ENCODE measurements around the gene RBM10. TPM values are rescaled to one million over a fixed set of nuclear protein-coding genes. Genes with fewer than 3 reads are reported as not detected.
"Not testable (repeated sequence)": the region's sequence is repeated elsewhere in the genome, so short reads cannot be mapped to it uniquely, and the experiment has no call there.

Gene RBM10
- polyA plus RNA-seq (2012; ENCODE audit: low read depth, missing spikeins): 30.0 TPM

GRCh38 chrX:47144626-47145394 lies at the start of gene RBM10, which contains the start of gene NDUFB11:
Gene RBM10, plus strand, starts transcription at chrX:47145221. Its CDS starts 2,261 bp downstream, at chrX:47147482.
Gene NDUFB11, minus strand, starts transcription at chrX:47144702. Its CDS starts 23 bp downstream, at chrX:47144679.
- peak; percentile 73 for DNase-seq (ENCODE audit: insufficient read length, low spot score)
- FAIRE-seq: peak; percentile 98
- TF ChIP-seq POU2F2 (IDR thresholded peaks at IDR 0.05; ENCODE audit: low read depth, low read length) (0 out of 2 replicates have a peak, but pooled peaks have one; percentile 30), PAX5 (IDR thresholded peaks at IDR 0.05; ENCODE audit: insufficient read depth, low read length, severe bottlenecking) (no peak), POLR2A (IDR thresholded peaks at IDR 0.05; ENCODE audit: low read depth, low read length) (peak; percentile 80), TAF1 (IDR thresholded peaks at IDR 0.05; ENCODE audit: low read depth, low read length) (peak; percentile 78), SPI1 (IDR thresholded peaks at IDR 0.05; ENCODE audit: low read depth, low read length) (no peak), POLR2AphosphoS5 (IDR thresholded peaks at IDR 0.05; ENCODE audit: low read depth, low read length) (peak; percentile 62)

DNA sequence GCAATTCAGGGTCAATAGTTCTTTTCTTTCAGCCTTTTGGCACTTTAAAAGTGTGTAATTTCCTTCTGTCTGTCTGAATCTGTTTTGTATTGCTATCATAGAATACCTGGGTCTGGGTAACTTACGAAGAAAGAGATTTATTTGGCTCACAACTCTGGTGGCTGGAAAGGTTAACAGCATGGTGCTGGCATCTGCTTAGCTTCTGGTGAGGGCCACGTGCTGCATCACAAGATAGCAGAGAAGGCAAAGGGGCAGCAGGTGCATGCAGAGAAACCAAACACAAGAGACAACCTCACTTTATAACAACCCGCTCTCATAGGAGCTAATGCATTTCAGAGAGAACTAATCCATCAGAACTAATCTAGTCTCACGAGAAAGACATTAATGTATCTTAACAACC lies 48.0 kb upstream of the RBM10 start:
- TF ChIP-seq SPI1 (IDR thresholded peaks at IDR 0.05; ENCODE audit: low read depth, low read length): no peak
- no peak for FAIRE-seq
- no peak for DNase-seq (ENCODE audit: insufficient read length, low spot score)

- TF ChIP-seq POU2F2 (IDR thresholded peaks at IDR 0.05; ENCODE audit: low read depth, low read length) (no peak), POLR2AphosphoS5 (IDR thresholded peaks at IDR 0.05; ENCODE audit: low read depth, low read length) (no peak), POLR2A (IDR thresholded peaks at IDR 0.05; ENCODE audit: low read depth, low read length) (no peak), SPI1 (IDR thresholded peaks at IDR 0.05; ENCODE audit: low read depth, low read length) (no peak), PAX5 (IDR thresholded peaks at IDR 0.05; ENCODE audit: insufficient read depth, low read length, severe bottlenecking) (no peak), TAF1 (IDR thresholded peaks at IDR 0.05; ENCODE audit: low read depth, low read length) (no peak)
- DNase-seq (ENCODE audit: insufficient read length, low spot score): no peak
- FAIRE-seq: no peak
Observed at GRCh38 chrX:47098338-47099094, 46.5 kb upstream of the RBM10 start.

- no peak for FAIRE-seq
- no peak for DNase-seq (ENCODE audit: insufficient read length, low spot score)
- TF ChIP-seq POU2F2 (IDR thresholded peaks at IDR 0.05; ENCODE audit: low read depth, low read length): no peak
- no peak for TF ChIP-seq PAX5 (IDR thresholded peaks at IDR 0.05; ENCODE audit: insufficient read depth, low read length, severe bottlenecking)
- TF ChIP-seq TAF1 (IDR thresholded peaks at IDR 0.05; ENCODE audit: low read depth, low read length): no peak
- TF ChIP-seq POLR2A (IDR thresholded peaks at IDR 0.05; ENCODE audit: low read depth, low read length): no peak
- no peak for TF ChIP-seq POLR2AphosphoS5 (IDR thresholded peaks at IDR 0.05; ENCODE audit: low read depth, low read length)
- TF ChIP-seq SPI1 (IDR thresholded peaks at IDR 0.05; ENCODE audit: low read depth, low read length): no peak
Observed at GRCh38 chrX:47101206-47101605, 43.8 kb upstream of the RBM10 start.

- FAIRE-seq; DNase-seq (ENCODE audit: insufficient read length, low spot score): not testable (repeated sequence)
Observed at GRCh38 chrX:47110936-47111615, 33.9 kb upstream of the RBM10 start.

DNA sequence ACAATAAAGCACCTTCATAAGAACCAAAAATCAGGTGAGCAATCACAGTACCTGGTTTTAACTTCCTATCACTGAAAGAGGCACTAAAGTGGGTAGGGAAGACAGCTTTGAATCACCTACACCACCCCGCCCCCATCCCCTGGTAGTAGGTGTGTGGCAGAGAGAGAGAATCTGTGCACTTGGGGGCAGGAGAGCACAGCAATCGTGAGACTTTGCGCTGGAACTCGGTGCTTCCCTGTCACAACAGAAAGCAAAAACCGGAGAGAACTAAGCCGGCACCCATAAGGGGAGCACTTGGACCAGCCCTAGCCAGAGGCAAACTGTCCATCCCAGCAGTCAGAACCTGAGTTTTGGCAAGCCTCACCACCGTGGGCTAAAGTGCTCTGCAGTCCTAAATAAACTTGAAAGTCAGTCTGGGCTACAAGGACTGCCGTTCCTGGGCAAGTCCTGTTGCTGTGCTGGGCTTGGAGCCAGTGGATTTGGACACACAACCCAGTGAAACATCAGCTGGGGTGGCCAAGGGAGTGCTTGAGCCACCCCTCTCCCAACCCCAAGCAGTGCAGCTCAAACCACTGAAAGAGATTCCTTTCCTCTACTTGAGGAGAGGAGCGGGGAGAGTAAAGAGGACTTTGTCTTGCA lies 32.6 kb upstream of the RBM10 start:
- DNase-seq (ENCODE audit: insufficient read length, low spot score): no peak
- FAIRE-seq: no peak
- TF ChIP-seq PAX5 (IDR thresholded peaks at IDR 0.05; ENCODE audit: insufficient read depth, low read length, severe bottlenecking) (no peak), POLR2AphosphoS5 (IDR thresholded peaks at IDR 0.05; ENCODE audit: low read depth, low read length) (no peak), SPI1 (IDR thresholded peaks at IDR 0.05; ENCODE audit: low read depth, low read length) (no peak), POLR2A (IDR thresholded peaks at IDR 0.05; ENCODE audit: low read depth, low read length) (no peak), POU2F2 (IDR thresholded peaks at IDR 0.05; ENCODE audit: low read depth, low read length) (no peak), TAF1 (IDR thresholded peaks at IDR 0.05; ENCODE audit: low read depth, low read length) (no peak)

DNA sequence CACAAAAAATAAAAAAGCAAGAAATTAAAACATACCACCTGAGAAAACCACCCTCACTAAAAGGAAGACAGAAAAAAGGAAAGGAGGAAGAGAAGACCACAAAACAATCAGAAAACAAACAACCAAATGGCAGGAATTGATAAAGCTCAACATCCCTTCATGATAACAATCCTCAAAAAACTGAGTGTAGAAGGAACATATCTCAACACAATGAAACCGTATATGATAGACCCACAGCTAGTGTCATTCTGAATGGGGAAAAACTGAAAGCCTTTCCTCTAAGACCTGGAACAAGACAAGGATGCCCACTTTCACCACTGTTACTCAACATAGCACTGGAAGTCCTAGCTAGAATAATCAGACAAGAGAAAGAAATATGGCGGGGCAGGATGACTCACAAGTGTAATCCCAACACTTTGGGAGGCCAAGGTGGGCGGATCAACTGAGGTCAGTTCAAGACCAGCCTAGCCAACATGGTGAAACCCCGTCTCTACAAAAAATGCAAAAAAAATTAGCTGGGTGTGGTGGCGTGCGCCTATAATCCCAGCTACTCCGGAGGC lies 28.4 kb upstream of the RBM10 start:
- not testable (repeated sequence) for FAIRE-seq; DNase-seq (ENCODE audit: insufficient read length, low spot score)

DNA sequence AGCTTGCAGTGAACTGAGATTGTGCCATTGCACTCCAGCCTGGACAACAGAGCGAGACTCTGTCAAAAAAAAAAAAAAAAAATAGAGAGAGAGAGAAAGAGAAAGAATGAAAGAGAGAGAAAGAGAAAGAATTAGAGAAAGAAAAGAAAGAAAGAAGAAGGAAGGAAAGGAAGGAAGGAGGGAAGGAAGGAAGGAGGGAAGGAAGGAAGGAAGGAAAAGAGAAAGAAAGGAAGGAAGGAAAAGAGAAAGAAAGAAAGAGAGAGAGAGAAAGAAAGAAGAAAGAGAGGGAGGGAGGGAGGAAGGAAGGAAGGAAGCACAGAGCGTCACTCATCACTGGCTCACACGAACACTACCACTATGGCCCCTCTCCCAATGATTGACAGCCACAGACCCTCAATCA lies 20.6 kb upstream of the RBM10 start:
- FAIRE-seq; DNase-seq (ENCODE audit: insufficient read length, low spot score): not testable (repeated sequence)

DNA sequence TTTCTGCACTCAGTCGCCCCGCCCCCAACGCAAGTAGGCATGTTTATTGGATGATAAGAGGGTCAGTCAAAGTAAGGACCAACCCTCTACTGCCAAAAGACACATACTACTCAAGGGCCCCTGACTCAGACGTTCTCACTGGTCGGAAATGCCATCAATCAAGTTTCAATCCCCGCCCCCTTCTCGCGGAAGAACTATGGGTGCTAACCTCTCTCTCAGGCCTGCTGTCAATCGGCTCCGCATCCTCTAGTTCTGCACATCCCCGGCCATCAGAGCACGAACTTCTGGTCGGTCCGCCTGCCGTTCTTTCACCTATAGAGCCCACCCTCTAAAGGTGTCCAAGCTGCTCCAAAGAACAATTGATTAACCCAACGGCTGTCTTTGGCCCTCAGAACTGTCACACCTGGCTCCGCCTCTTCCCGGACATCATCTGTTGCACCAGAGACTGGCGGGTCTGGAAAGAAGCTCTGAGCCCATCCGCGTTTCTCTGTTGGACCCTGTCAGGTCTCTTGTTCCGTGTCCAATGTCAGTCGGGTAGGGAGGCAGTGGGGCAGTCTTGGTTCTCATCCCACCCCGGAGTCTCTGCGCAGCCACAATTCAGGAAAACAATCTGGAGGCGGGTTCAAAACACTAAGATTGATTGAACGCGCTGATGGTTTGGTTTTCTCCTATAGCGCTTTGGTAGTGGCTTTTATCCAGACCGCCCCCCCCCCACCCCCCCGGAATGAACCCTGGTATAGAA lies 15.7 kb upstream of the RBM10 start:
- FAIRE-seq: peak; percentile 95
- TF ChIP-seq POLR2A (IDR thresholded peaks at IDR 0.05; ENCODE audit: low read depth, low read length): peak; percentile 87
- peak; percentile 95 for TF ChIP-seq TAF1 (IDR thresholded peaks at IDR 0.05; ENCODE audit: low read depth, low read length)
- TF ChIP-seq SPI1 (IDR thresholded peaks at IDR 0.05; ENCODE audit: low read depth, low read length): no peak
- peak; percentile 77 for TF ChIP-seq POLR2AphosphoS5 (IDR thresholded peaks at IDR 0.05; ENCODE audit: low read depth, low read length)
- no peak for TF ChIP-seq PAX5 (IDR thresholded peaks at IDR 0.05; ENCODE audit: insufficient read depth, low read length, severe bottlenecking)
- no peak for TF ChIP-seq POU2F2 (IDR thresholded peaks at IDR 0.05; ENCODE audit: low read depth, low read length)
- DNase-seq (ENCODE audit: insufficient read length, low spot score): peak; percentile 42
